GM23248 (cell line): ENCODE data around the gene C14orf119.

Experiments
- EZH2 ChIP-seq: fragments of 200-600 bp; sonication (generic); IDR thresholded peaks from 2 replicates; pipeline ENCODE4 v1.6.1; 2018; ENCODE audit warnings: antibody characterized with exemption, mild to moderate bottlenecking; ENCODE audit not compliant: insufficient read depth, poor library complexity, severe bottlenecking
- EZH2phosphoT487 ChIP-seq: fragments of 200-600 bp; sonication (generic); IDR thresholded peaks from 2 replicates; pipeline ENCODE4 v1.6.1; 2018; ENCODE audit warnings: antibody characterized with exemption, moderate library complexity, mild to moderate bottlenecking, low read depth; ENCODE audit not compliant: insufficient read depth

DNA sequence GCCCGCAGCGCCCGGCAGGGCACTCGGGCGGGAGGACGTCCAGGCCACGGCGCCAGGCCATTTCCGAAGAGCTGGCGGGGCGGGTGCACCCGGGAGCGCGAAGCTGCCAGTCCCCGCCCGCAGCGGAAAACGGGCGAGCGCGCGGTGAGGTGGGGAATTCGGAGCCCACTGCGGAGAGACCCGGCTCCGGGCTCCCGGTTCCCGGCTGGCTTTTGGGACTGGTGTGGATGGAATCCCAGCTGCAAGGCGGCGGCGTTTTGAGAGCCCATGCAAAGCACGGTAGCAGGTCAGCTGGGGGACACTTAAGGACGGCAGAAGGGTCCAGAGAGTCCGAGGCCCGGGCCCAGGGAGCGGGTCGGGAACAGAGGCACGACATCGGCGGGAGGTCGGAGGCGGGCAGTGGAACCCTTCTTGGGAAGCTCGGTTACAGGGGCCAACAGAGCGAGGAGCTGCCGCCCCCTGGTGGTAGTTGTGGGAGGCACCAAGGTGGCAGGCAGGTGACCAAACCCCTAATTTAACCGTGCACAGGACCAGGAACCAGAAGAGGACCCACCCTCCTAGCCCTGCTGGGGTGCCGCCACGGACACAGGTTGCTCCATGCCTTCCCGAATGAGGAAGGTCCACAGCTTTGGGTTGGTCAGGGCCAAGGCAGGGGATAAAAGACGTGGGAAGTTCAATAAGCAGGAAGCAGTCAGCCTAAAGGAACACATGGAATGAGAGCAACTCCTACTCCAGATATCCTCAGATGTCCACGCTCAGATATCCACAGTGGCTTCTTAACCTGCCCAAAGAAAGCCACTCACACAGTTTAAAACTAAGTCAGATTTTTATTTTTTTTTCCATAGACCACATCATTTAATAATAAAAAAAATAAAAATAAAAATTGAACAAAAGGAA lies 37.3 kb upstream of the C14orf119 start:
- TF ChIP-seq EZH2phosphoT487 (no peak), EZH2 (no peak)
